Tibial artery (tissue), 4 donors: ENCODE data around the gene IGSF9.

Source experiments
- DNase-seq, 2 donors: peaks; one replicate each; pipeline ENCODE4 v3.0.0-alpha.2; 2019
- H3K27ac ChIP-seq, 2 donors: fragments of 200-600 bp; sonication (generic) in 1 of 2; 1 replicate in 1 of 2; 2 replicates in 1 of 2; pipeline ENCODE4 v1.5.1; 2018 to 2019; ENCODE audit warnings: mild to moderate bottlenecking in 1 of 2
- H3K27me3 ChIP-seq, 2 donors: fragments of 200-600 bp; sonication (generic) in 1 of 2; one replicate each; pipeline versions ENCODE4 v1.5.1 to v1.6.0; 2016 to 2019
- H3K36me3 ChIP-seq, 3 donors: fragments of 200-600 bp; sonication (generic) in 2 of 3; one replicate each; pipeline ENCODE4 v1.5.1; 2016 to 2019; ENCODE audit warnings: mild to moderate bottlenecking in 2 of 3
- H3K4me1 ChIP-seq, 4 donors: fragments of 200-600 bp; sonication (generic) in 2 of 4; 1 replicate in 3 of 4; 2 replicates in 1 of 4; pipeline ENCODE4 v1.5.1; 2016 to 2019
- H3K4me3 ChIP-seq, 2 donors: fragments of 200-600 bp; sonication (generic) in 1 of 2; 1 replicate in 1 of 2; 2 replicates in 1 of 2; pipeline ENCODE4 v1.5.1; 2018 to 2019; ENCODE audit warnings: mild to moderate bottlenecking in 2 of 2
- H3K9me3 ChIP-seq, 3 donors: fragments of 200-600 bp; sonication (generic) in 1 of 3; one replicate each; pipeline ENCODE4 v1.5.1; 2016 to 2019
- intact Hi-C: fragments of 100-400 bp; cut with DNase I; formaldehyde crosslinking; loops from one replicate; pipeline ENCODE4 v1.15.0; 2023; ENCODE audit warnings: low total_unique reads
- TF ChIP-seq, protein P1 (sequence below), 2 experiments: fragments of 200-600 bp in 1 of 2; fragments of 450-650 bp in 1 of 2; IDR thresholded peaks; one replicate each; pipeline ENCODE4 v1.5.1; 2017 to 2019; ENCODE audit warnings: antibody characterized with exemption in 2 of 2, mild to moderate bottlenecking in 1 of 2, moderate library complexity in 1 of 2

The IGSF9 gene

DNA sequence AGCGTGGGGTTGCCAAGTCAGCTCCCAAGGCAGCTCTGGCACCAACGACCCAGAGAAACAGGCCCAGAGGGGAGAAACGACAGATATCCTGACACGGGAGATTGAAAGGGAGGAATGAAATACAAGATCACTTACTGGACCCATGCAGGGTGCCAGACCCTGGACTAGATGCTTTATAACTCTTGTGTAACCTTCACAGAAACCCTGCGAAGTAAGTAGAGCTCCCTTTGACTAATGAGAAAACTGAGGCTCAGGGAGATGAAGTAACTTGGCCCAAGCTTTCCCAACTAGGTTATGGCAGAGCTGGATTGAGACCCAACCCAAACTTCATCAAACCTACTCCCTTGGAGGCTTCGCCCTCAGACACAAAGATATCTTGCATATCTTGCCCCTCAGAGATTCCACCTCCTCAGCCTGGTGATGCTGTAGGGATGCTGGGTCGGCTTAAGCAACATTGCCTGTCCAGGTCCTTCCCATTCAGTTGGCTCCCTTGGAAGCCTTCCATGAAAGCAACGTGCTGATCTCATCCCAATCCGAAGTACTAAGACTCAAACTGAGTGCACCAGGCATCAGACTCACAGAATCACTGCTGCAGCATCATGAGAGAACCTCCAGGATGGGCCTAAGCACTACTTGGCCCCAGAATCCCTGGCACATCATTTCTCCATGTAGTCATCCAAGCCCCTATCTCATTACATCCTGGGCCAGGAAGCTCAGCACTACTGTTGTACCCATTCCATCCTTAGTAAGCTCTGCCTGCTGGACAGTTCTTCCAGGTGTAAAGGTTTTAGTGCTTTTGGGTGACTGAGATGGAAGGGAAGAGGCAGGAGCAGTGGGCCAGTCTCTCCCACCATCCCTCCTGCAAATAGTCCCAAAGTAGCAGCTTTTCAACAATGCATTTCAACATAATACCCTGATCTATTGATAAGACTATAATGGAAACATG lies 1.1 kb upstream of the IGSF9 start:
- peak in 1 of 2 donors; percentile 45 for DNase-seq
- peaks cover 0 to 37% of the 10 kb centered on the region in 2 donors for H3K27me3 ChIP-seq
- intact Hi-C loops: no loop called here
- H3K36me3 ChIP-seq: no peaks in the 10 kb centered on the region
- H3K4me3 ChIP-seq: peak overlapping the region; percentile 38 to 58
- TF ChIP-seq, protein P1, sequence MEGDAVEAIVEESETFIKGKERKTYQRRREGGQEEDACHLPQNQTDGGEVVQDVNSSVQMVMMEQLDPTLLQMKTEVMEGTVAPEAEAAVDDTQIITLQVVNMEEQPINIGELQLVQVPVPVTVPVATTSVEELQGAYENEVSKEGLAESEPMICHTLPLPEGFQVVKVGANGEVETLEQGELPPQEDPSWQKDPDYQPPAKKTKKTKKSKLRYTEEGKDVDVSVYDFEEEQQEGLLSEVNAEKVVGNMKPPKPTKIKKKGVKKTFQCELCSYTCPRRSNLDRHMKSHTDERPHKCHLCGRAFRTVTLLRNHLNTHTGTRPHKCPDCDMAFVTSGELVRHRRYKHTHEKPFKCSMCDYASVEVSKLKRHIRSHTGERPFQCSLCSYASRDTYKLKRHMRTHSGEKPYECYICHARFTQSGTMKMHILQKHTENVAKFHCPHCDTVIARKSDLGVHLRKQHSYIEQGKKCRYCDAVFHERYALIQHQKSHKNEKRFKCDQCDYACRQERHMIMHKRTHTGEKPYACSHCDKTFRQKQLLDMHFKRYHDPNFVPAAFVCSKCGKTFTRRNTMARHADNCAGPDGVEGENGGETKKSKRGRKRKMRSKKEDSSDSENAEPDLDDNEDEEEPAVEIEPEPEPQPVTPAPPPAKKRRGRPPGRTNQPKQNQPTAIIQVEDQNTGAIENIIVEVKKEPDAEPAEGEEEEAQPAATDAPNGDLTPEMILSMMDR (IDR thresholded peaks at IDR 0.05): no peak
- H3K4me1 ChIP-seq: peaks cover 0 to 19% (median 12%) of the 10 kb centered on the region in 4 donors
- H3K27ac ChIP-seq: no peak overlapping the region
- no peaks in the 10 kb centered on the region for H3K9me3 ChIP-seq

DNA sequence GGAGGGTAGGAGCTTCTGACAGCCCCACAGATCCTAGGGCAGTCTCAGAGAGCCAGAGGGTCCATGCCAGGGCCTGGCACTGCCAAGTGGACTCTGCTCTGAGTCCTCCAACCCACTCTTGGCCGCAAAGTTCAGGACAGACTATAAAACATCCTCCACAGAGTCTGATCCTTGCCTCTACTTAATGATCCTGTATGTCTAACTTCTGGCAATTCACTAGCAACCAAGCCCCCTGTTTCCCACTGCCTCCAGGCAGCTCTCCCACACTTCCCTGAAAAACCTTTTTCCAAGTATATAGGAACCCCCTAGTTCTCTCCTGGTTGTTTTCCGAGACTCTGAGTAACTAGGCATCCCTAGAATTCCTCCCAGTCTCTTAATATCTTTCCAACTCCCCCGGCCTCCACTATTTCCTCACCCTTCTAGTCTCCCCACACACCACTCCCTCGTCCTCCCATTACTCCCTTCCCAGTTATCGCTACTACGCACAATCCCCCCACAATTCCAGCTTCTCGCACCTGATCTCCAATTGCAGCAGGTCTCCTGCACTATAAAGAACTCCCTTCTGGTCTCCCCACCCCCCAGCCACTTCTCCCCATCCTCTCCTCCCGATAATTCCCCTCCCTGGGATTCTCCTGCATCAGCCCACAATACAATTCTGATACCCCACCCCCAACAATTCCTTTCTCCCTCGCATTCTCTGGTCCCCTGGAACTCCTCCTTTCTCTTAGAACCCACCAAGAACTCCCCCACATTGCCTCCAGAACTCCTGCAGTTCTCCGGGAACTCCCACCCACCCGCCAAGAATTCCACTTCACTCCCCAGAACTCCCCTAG lies 574 bp downstream of the IGSF9 start:
- TF ChIP-seq, protein P1 (IDR thresholded peaks at IDR 0.05): no peak
- Histone ChIP-seq H3K36me3 (no peaks in the 10 kb centered on the region), H3K27ac (no peak overlapping the region), H3K9me3 (no peaks in the 10 kb centered on the region), H3K4me1 (peaks cover 0 to 18% (median 12%) of the 10 kb centered on the region in 4 donors), H3K4me3 (peak overlapping the region in 1 of 2 donors; percentile 58), H3K27me3 (peaks cover 0 to 49% of the 10 kb centered on the region in 2 donors)
- intact Hi-C loops: no loop called here
- peak in 1 of 2 donors; percentile 41 for DNase-seq

DNA sequence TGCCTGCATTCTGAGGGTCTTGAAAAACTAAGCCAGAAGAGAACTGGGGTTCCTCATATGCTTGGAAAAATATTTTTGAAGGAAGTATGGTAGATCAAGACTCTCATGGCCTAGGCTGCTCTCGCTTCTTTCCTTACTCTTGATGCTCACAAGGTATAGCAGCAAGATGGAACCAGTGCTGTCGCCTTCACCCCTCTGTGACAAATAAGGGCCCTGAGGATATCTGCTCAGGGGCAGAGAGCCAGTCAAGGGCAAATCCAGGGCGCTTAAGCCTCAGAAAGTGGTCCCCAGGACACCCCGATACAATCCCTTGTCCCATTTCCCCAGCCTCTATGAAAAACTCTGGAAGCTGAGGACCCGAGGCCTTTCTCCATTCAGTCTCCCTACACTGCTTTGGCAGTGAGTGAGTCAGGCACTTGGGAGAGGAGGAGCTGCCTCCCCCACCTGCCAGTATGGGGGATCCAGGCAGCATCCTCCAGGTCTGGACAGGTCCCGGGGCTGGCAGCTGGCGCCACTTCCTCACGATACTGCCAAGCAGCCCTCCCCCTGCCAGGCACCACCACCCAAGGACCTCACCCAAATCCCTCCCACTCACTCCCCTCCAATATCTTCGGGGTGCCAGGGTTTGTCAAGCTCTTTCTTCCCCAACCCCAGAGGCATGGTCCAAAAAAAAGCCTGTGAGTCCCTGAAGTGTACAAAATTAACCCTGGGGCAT lies 1.3 kb downstream of the IGSF9 start:
- peak in 1 of 2 donors; percentile 25 for DNase-seq
- TF ChIP-seq, protein P1 (IDR thresholded peaks at IDR 0.05): no peak
- H3K27ac ChIP-seq: no peak overlapping the region
- H3K36me3 ChIP-seq: no peaks in the 10 kb centered on the region
- H3K4me3 ChIP-seq: no peak overlapping the region
- no peaks in the 10 kb centered on the region for H3K9me3 ChIP-seq
- H3K27me3 ChIP-seq: peaks cover 0 to 49% of the 10 kb centered on the region in 2 donors
- intact Hi-C loops: no loop called here
- H3K4me1 ChIP-seq: peaks cover 0 to 16% (median 12%) of the 10 kb centered on the region in 4 donors

DNA sequence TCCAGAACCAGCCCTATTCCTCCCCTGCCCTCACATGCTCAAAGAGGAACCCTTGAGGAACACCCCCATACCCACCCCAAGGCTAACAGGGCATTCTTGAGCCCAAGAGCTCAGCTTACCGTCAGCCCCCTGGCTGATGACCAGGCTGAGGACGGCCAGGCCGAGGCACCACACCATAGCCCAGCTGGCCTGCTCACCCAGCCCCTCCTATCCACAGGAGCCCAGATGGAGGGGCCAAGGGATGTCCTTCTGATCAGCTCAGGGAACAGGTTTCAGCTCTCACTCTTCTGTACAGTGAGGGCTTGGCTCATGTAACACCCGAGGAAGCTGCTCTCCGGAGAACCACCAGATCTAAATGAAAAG lies 2.2 kb downstream of the IGSF9 start:
- Histone ChIP-seq H3K4me1 (peaks cover 0 to 16% (median 12%) of the 10 kb centered on the region in 4 donors), H3K27ac (no peak overlapping the region), H3K9me3 (no peaks in the 10 kb centered on the region), H3K4me3 (no peak overlapping the region), H3K36me3 (no peaks in the 10 kb centered on the region), H3K27me3 (peaks cover 0 to 51% of the 10 kb centered on the region in 2 donors)
- TF ChIP-seq, protein P1 (IDR thresholded peaks at IDR 0.05): no peak
- intact Hi-C loops: no loop called here
- DNase-seq: peak in 1 of 2 donors; percentile 24

DNA sequence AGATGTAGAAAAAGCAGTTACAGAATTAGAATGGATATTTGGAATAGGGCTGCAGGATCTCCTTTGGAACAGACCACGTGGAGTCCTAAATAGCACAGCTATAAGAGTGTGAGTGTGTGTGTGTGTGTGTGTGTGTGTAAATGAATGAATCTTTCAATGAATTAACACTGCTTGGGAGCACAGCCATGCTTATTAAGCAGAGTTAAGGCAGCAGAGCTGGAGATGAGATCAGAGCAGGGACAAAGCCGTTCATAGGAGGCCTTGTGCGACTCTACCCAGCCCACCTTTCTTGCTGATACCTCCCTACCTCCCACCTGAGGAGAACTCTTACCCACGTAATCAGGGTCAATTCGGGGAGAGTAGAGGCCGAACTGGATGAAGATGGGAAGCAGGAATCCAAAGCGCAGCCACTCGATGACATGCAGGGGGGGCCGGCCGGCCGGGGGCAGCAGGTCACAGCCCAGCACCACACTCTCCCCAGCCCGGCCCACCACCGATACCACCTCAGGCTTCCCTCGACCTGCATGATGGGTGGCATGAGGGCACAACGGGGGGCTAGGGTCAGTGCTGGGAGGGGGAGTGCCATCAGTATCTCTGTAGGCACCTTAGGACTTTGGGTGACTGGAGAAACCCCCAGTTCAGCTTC lies 2.7 kb downstream of the IGSF9 start:
- no peak overlapping the region for H3K4me3 ChIP-seq
- TF ChIP-seq, protein P1 (IDR thresholded peaks at IDR 0.05): no peak
- H3K27ac ChIP-seq: no peak overlapping the region
- H3K4me1 ChIP-seq: peaks cover 0 to 16% (median 12%) of the 10 kb centered on the region in 4 donors
- no peaks in the 10 kb centered on the region for H3K36me3 ChIP-seq
- peaks cover 0 to 56% of the 10 kb centered on the region in 2 donors for H3K27me3 ChIP-seq
- peak in 1 of 2 donors; percentile 52 for DNase-seq
- intact Hi-C loops: no loop called here
- H3K9me3 ChIP-seq: no peaks in the 10 kb centered on the region
